Stimulated activated CD4-positive, alpha-beta T cell treated with anti-CD3 and anti-CD28 coated beads, Interleukin-4, amount 100 ng/mL, for 4 hours (primary cell): Measurements from ENCODE around the gene FAM180A.
"Not testable (repeated sequence)": the region's sequence is repeated elsewhere in the genome, so short reads cannot be mapped to it uniquely, and the experiment has no call there.

Source experiments
- DNase-seq, 2 experiments: peaks; one replicate each; pipeline ENCODE4 v3.0.0-alpha.2; 2020

Gene FAM180A

DNA sequence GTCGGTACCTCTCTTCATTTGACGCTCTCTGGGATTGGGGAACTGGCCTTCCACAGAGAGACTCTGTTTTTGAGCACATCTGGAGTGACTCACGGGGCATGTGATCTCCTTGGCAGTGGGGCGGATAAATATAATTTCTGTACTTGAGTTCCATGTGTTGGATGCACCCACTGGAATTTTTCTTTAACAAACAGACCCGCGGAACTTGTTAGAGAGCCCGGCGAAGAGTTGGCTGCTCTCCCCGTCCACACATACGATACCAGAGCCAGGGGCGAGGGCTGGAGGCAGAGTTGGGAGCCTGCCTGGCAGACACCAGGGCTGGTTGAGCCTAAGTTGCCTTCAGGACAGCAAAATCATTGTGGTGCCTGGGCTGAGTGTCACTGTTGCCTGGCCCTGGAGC, at the start of gene FAM180A:
Gene FAM180A (minus strand): TSS at position 44 of the 400 bp plus-strand sequence. CDS start 233 bp downstream, outside the sequence.
- DNase-seq = no peak

DNA sequence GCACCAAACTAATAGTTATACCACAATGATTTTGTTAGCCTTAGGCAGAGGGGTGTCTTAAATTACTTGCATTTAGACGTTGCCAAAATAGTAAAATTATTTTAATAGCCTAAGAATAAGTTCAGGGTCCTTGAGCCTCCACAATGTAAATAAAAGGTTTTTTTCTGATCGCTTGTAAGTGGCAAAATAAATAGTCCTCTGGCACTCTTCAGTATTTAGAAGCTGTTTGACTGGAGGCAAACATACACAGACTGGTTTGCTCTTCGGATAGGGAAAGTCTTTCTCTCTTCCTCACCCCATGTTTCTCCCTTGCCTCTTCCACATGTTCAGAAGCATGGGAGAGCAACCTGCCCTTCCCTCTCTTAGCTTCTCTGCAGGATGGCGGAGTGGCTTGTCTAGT, 49.5 kb upstream of the FAM180A start:
- DNase-seq = no peak

DNA sequence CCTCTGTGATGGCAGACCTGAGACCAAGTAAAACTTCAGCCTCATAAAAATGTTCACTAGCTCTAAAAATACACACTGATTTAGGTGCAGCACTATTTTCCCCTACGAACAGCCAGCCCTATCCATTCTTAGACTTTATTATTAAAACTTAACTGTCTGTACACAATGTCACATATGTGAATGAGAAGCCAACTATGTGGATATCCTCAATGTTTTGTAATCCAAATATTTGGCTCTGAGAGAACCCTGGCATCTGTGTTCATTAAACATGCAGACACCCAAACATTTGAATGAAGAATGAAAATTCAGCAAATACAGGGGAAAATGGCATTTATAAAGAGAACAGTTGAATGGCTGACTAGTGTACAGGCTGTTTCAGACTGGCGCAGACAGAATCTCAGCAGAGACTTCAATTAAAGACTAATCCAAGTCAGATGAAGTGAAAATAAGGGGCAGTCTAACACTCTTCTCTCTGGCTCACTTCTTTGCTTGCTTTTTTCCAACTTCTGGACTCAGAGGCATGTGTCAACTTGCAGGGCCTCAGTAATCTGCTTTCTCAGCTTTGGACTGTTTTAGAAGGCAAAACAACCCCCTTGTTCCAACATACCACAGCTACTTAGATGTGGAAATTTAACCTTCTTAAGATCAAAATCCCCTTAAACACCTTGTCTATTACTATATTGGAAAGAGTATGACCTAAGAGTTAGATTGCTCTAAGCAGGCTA, 47.4 kb upstream of the FAM180A start:
- no peak for DNase-seq

DNA sequence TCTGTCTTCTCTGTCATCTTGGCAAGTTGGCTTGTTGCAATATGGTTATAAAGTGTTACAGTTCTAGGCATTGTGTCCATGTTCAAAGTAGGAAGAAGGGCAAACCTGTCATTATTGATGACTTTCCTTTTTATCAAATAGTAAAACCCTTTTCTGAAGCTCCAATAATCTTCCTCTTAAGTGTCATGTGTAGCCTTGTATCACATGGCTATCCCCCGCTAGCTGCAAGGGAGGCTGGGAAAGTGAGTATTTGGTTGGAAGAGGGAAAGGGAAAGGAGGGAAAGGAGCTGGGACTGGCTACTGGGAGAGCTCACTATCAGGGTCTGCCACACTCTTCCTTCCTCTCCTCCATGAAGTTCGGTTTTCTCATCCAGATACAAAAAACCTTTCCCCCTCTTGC, 45.2 kb upstream of the FAM180A start:
- no peak for DNase-seq

DNA sequence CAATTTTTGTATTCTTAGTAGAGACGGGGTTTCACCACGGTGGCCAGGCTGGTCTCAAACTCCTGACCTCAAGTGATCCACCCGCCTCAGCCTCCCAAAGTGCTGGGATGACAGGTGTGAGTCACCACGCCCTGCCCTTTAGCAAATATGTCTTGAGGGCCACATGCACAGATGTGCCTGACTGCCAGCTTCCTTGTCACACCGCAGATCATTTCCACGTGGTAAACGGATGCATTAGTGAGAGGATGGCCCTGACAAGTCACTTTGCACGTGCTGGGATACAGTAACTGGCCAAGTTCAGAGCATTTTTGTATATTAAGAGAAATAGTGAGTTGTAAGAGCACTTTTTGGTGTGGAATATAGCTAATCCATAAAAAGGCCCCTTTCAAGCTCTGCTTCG, 44.3 kb upstream of the FAM180A start:
- no peak for DNase-seq

DNA sequence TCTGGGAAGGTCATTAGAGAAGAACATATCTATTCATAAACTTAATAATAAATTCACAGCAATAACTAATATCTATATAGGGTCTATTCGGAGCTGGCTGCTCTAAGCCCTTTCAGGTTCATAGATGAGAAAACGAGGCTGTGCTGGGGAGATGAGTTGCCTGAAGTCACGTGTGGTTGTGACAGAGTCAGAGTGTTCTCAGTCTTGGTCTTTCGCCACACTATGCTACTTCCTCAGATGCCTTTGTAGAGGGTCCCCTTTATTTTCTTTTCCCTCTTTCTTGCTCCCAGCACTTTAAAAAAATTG, 43.7 kb upstream of the FAM180A start:
- DNase-seq = no peak

DNA sequence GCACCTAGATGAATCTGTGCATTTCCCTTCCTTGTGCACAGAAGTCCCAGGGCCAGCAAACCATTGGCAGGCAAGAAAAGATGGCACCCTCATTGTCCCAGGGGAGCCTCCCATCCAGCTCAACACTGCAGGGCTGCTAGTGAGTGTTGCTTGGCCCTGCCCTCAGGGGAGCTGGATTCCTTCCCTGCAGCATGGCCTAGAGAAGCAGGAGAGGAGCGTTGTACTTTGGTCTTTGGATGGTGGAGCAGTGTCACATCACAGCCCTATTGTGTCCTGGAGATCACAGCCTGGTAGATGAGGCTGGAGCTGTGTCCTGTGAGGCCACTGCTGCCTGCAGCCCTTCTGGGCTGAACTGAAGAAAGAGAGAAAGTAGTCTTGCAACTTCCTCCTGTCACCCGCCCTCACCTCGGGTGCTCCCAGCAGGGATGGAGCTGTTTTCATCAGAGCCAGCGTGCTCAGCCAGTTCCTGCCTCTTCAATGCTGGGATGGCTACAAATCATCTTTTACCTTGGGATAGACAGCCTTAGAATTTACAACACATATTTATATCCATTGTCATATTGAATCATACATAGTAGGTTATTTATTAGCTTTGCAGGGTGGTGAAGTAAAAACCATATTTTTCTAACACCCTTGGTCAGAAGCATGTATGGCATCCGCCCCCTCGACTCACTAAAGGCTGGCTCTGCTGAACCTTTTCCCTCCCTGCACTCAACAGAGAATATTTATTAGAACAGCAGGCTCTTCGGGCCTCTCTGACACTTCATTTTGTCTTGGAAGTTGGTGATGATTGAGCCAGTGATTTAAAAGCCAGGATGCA, 43.1 kb upstream of the FAM180A start:
- no peak for DNase-seq

DNA sequence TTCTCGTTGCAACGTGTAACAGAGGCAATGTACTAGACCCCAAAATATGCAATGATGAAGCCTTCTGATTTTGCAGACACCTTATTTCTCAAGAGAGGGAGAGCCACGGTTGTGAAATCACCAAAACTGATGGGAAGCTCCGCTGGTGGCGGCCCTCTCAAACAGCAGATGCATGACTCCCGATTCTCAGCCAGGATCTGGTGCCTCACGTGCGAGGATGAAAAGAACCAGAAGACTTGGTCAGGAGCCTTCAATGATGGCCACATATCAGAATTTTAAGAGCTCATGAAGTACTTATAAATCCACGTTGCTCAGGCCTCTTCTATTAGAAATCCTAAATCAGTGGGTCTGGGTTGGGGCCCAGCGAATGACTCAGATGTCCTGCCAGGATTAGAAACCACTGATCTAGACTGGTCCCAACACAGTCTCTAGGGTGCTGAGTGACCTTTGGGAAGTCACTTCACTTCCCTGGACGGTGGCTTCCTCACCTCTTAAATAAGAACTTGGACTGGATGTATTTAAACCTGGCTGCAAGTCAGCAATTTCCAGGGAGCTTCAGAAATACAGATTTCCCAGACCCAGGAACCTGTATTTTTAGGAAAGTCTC, 41.9 kb upstream of the FAM180A start:
- DNase-seq = no peak

DNA sequence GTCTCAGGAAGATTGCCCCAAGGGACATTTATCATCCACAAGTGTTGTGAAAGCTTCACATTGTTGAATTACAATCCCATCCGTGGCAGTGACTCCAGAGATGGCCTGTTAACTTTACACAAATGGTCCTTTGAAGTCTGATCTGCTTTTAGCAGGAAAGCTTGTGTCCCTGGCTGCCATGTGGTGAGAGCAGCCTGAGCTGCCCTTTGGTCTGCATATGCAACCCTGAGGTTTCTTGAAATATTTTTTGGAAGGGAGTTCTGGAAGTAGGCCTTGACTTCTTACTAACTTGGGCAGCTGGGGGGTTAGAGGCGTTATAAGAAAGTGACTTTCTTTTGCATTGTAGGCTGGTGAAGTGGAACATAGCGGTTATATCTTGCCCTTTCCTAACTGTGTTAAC, 41.3 kb upstream of the FAM180A start:
- no peak for DNase-seq

DNA sequence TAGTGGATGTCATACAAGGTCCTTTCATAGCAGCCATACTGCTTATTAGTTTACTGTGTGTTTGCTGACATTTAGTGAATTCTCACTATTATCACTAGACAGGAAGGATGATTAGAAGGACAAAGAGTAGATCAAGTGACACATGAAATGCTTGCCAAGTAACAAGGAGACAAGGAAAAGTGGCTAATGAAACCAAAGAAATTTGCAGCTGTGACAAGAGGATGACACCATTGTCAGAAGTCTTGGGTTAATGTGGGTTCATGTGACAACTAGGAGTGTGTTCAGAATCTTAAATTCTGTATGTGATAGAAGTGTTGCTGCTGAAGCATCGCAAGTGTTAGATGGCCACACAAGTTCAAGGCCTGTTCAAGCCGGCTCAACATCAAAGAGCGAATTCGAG, 40.8 kb upstream of the FAM180A start:
- DNase-seq = no peak

DNA sequence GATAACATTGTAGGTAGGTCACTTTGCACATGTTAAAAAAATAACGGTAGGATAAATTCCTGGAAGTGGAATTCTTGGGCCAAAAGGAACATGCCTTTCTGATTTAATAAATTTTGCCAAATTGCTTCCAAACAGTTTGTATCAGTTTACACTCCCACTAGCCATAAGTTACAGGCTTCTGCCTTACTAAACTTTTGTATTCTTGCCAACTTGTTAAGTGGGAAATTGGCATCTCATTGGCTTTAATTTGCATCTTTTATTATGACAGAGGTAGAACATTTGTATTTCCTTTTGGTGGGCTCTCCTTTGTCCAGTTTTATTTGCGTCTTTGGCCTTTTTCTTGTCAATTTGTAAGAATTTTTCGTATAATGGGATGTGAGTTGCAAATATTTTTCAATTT, 38.3 kb upstream of the FAM180A start:
- DNase-seq = no peak

DNA sequence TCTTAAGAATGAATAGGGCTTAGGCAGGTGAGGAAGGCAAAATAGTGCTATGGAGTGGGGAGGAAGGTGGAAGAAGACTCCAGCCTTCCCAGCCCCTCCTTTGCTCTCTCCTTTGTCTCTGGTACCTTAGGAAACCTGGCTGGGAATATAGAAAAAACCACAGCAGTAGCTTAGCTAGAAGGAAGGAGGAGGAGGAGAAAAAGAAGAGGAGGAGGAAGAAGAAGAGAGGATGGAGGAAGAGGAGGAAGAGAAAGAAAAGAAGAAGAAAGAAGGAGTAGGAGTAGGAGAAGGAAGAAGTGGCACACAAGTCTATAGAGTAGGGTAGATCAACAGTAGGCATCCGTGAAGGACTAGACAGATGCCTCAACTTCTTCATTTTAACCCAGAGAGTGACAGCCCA, 36.5 kb upstream of the FAM180A start:
- DNase-seq = no peak

DNA sequence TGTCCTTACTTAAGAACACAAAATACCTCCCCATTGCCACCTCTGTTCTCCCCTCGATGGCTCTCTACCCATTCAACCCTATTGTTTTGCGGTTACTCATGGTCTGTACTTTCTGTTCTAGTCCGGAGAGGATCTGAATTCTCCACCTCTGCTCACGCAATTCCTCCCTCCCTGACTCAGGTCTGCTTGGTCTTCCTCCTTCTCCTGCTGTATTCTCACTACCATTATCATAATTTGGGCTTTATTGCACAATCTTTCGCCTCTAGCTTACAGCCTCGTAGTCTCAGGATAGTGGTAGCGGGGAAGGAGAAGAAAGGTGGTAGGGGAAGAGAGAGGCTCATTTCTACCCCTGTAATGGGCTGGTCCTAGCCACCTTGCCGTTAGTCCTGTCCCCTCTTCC, 35.4 kb upstream of the FAM180A start:
- no peak for DNase-seq

DNA sequence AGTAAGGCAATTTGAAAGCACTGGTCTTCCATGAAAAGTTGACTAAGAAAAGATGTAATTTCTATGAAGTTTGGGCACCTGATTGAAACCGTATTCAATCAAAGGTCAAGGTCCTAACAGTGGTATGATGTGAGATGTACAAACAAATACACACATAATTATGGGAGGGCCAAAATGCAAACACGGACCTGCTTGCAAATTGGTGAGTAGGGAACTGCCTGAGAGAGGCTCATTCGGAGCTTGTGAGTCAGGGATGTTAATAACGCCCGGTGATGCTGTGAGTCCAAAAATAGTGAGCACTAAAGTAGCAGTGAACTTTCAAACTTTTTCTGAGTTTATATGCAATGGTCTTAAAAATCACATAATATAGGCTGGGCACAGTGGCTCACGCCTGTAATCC, 34.2 kb upstream of the FAM180A start:
- DNase-seq = no peak

DNA sequence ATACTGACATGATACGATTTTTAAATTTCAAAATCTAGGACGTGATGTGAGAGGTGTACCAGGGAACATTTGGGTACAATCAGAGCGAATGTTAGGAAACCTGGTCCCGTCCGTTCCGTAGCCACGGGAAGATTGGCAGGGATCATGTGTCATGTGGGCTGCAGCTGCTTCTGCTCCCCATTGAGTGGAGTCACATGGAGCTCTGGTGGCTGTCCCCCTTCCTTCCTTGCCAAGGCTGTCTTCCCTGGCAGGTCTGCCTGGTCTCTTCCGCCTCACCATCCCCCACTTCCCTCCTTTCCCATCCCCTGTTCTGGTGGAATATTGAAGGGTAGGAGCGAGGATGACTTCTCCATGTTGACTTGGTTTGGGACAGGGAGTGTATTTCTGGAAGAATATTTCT, 33.8 kb upstream of the FAM180A start:
- DNase-seq = no peak

DNA sequence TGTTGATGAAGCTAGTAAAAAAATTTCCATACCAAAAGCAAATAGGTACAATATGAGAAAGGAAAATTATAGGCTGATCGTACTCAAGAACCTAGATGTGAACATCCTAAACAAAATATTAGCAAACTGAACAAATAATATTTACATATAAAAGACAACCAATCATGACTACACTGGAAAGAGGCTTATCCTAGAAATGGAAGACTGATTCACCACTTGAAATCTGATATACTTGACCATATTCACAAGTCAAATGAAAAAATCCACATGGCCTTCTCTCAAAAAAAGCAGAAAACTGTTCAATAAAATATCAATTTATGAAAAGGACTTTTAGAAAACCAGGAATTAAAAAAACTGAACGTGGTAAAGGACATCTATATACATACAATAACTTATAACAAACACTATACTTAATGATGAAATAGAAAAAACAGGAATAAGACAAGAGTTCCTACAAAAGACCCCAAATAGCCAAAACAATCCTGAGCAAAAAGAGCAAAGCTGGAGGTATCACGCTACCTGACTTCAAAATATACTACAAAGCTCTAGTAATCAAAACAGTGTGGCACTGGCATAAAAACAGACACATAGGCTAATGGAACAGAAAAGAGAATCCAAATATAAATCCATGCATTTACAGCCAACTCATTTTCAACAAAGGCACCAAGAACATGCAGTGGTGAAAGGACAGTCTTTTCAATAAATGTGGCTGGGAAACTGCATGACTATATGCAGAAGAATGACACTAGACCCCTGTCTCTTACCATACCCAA, 29.2 kb upstream of the FAM180A start:
- DNase-seq = no peak

DNA sequence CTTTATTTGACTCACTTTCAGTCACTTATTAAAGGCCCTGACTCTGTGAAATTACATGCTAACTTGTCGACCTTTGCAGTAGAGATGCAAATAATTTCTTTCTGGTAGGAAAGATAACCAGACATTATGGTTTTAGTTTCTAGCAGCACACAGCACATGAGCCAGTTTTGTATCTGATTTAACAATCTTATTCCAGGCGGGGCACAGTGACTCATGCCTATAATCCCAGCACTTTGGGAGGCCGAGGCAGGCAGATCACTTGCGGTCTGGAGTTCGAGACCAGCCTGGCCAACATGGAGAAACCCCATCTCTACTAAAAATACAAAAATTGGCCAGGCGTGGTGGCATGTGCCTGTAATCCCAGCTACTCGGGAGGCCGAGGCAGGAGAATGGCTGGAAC, 27.3 kb upstream of the FAM180A start:
- not testable (repeated sequence) for DNase-seq

DNA sequence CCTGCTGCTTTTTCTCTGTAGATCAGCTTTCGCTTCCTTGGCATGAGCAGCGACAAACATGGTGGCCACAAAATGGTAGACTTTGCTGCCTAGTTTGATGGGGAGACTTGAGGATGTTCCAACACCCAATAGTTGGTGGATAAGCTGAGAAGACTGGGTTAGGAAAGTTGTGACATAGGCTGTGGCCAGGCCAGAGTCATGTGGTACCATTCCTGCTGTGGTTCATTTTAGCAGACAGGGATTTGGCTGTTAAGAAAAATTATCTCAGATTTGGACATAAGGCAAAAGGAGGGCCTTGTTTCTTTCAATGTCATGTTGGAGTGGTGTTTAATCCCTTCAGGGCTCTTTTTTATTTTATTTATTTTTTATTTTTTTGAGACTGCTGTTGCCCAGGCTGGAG, 26.6 kb upstream of the FAM180A start:
- DNase-seq = no peak

DNA sequence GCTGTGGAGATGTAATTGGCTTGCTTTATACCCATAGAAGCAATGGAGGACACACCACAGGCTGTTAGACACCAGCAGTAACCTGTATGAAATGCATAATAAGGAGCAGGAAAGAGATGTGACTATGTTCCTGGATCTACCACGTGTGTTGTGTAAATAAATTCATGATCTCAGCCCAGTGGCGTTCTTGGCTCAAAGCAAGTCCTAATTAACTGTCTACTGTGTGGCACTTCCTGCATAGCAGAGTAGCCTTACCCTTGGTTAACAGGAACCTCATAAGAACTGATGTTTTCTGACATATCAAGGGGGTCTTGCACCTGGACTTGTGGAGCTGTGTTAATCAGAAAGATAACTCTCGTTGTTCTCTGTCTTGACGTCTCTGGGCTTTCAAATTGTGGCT, 25.7 kb upstream of the FAM180A start:
- no peak for DNase-seq

DNA sequence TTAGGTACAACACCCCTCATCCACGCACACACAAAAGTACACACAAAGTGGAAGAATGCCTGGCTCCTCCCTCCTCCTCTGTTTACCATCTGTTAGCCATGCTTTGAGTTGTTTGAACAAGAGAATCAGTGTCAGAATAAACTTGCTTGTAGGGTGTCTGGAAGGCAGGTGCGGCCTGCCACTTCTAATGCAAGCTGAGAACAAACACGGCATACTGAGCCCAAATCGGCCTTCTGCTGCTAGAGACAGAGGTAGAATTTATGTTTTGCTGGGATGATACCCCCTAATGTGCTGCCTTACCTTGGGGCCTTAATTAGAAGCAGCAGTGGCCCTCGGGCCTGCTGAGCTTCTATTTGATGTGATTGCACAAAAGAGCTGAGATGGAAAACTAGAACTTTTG, 24.9 kb upstream of the FAM180A start:
- no peak for DNase-seq

DNA sequence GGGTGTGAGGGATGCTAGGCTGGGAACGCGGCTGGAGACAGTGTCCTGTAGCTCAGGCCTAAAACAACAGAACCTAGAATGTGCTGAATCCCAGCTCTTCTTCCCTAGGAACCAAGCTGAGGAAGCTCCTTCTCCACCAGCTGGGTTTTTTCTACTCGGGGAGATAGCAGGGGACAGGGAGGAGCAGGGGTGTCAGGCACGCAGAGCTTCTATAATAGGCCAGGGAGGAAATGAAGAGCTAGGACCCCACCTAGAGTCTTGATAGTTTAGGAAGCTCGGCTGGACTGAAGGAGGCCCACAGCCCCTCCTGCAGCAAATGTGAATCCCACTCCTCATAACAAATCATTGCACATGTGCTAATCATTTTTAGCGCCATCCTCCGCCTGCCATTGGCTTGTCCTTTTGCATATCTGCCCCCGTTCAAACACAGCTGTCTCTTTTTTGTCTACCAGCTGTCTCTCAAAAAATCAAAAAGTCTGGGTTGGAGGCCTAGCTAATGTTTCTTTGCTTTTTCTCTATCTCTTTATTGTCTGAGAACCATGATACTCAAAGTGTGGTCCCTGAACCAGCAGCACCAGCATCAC, 24.1 kb upstream of the FAM180A start:
- DNase-seq = no peak

DNA sequence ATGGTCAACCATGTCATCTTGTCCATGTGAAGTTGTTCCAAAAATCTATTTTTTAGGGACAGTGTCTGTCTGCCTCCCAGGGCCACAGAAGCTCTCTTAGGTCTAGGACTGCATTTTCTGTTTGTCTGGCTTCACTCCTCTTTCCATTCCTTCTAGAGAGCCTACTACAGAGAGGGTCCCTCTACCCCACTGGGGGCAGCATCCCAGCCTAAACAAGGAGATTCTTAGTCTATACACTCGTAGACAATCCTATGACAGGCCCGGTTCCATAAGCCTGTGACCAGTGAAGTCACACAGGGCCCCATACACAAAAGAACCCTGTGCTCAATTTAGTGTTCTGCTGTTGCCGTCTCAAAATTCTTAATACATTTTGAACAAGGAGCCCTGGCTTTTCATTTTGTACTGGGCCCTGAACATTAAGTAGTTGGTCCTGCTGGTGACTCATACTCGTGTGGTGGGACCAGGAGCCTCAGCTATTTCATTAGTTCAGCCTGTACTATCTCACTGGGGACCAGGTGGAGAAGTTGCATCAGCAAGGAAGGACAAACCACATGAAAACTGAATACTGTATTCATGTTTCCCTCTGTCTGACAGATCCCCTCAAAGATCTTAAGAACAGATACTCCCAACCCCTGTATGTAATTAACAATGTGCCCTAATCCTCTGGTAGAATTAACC, 23.5 kb upstream of the FAM180A start:
- DNase-seq = no peak

DNA sequence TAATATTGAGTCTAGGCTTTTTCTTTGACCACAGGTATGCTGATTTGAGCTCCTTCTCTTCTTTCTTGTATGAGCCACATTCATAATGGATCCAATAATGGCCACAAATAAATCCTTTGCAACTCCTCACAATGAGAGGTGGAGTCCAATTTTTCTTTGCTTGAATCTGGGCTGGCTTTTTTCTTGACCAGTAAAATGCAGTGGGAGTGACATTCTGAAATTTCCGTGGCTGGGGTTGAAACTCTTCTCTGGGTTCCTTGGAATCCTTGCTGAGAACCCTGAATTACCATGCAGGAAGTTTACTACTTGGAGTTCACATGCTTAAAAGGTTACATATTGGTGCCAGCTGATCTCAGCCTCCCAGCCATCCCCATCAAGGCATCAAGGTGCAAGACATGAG, 22.4 kb upstream of the FAM180A start:
- DNase-seq = no peak
